Measurements from ENCODE around the gene GNAZ.

DNA sequence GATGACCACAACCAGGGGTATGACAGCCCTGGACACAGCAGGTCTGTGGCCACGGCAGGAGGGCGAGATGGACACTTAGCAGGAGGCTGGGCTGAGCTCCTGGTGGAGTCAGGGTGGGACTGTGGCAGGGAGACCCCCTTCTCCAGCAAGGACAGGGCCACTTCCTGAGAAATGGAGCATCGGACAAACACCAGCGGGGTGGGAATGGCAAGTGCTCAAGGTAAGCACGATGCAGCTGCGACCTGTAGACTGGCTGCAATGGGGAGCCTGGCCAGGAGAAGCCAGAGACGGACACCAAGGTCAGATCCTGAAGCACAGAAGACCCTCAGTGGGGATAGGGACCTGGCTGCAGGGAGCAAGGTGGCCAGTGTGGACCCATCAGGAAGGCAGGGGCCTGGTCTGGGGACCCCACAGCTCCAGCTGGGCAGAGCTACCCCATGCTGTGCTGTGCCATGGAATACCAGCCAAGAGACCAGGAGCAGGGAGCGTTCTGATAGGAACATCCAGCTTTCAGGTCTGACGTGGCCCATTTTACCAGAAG lies 42.2 kb downstream of the GNAZ start:
- TF ChIP-seq, protein P1, sequence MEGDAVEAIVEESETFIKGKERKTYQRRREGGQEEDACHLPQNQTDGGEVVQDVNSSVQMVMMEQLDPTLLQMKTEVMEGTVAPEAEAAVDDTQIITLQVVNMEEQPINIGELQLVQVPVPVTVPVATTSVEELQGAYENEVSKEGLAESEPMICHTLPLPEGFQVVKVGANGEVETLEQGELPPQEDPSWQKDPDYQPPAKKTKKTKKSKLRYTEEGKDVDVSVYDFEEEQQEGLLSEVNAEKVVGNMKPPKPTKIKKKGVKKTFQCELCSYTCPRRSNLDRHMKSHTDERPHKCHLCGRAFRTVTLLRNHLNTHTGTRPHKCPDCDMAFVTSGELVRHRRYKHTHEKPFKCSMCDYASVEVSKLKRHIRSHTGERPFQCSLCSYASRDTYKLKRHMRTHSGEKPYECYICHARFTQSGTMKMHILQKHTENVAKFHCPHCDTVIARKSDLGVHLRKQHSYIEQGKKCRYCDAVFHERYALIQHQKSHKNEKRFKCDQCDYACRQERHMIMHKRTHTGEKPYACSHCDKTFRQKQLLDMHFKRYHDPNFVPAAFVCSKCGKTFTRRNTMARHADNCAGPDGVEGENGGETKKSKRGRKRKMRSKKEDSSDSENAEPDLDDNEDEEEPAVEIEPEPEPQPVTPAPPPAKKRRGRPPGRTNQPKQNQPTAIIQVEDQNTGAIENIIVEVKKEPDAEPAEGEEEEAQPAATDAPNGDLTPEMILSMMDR (IDR thresholded peaks at IDR 0.05), result no peak
- TF ChIP-seq POLR2A (IDR thresholded peaks at IDR 0.05), result no peak
